HepG2 (cell line): ENCODE measurements around the gene WDSUB1. TPM values are rescaled to one million over a fixed set of nuclear protein-coding genes. Genes with fewer than 3 reads are reported as not detected.

Experiments
- ATAC-seq: fragments of 200-7000 bp; cut with Tn5 transposase; 3 replicates; pipeline ENCODE4 v1.9.1; 2020; ENCODE audit warnings: mild to moderate bottlenecking, moderate library complexity
- BruUV-seq: library from RNA; stranded (reverse); fragments of 400-500 nt; replicated peaks from 2 replicates; lab custom pipeline; 2021; lab: Mats Ljungman, UMichigan
- CTCF ChIA-PET: fragments of 300-600 bp; formaldehyde crosslinking; extraction: SDS; loops from one replicate; lab custom pipeline; 2021; ENCODE audit warnings: low total read pairs, inconsistent platforms, low intra/inter-chr PET ratio; lab: Yijun Ruan, JAX
- POLR2A ChIA-PET: fragments of 350-600 bp; sonication (Branson Sonifier 250); formaldehyde crosslinking; loops from one replicate; lab custom pipeline; 2020; ENCODE audit warnings: antibody characterized with exemption, inconsistent platforms; lab: Yijun Ruan, JAX
- DNase-seq: peaks from one replicate; pipeline ENCODE4 v3.0.0-alpha.2; 2015; ENCODE audit warnings: low spot score
- FAIRE-seq: peaks from 3 replicates; lab custom pipeline; 2011; peaks lifted over from hg19 to GRCh38; lab: Jason Lieb, UNC
- H2AFZ ChIP-seq: one replicate; pipeline ENCODE4 v1.6.1; 2011; ENCODE audit warnings: low read length, inconsistent platforms
- H3K27ac ChIP-seq: fragments of 300-600 bp; 3 replicates; pipeline ENCODE4 v1.8.0; 2011; ENCODE audit warnings: mixed run types, mild to moderate bottlenecking, mixed read lengths, low read length, inconsistent platforms; ENCODE audit not compliant: insufficient read depth; ENCODE audit errors: extremely low read length
- H3K27me3 ChIP-seq, 2 experiments: fragments of 200-600 bp in 1 of 2; 2 replicates in 1 of 2; 3 replicates in 1 of 2; pipeline versions ENCODE4 v1.6.0 to v1.8.0; 2011; ENCODE audit warnings: low read length in 2 of 2, mild to moderate bottlenecking in 2 of 2, moderate library complexity in 2 of 2, inconsistent platforms in 1 of 2; ENCODE audit not compliant: insufficient read depth in 2 of 2, control insufficient read depth in 1 of 2
- H3K36me3 ChIP-seq, 2 experiments: fragments of 200-600 bp in 1 of 2; replicated peaks in 1 of 2; 2 replicates in 1 of 2; 3 replicates in 1 of 2; pipeline versions ENCODE4 v1.5.1 to v1.8.0; 2011; ENCODE audit warnings: low read length in 2 of 2, inconsistent platforms in 1 of 2; ENCODE audit not compliant: insufficient read depth in 2 of 2, control insufficient read depth in 1 of 2
- H3K4me1 ChIP-seq: 2 replicates; pipeline ENCODE4 v1.5.1; 2012; ENCODE audit warnings: low read length, inconsistent platforms; ENCODE audit not compliant: insufficient read depth
- H3K4me2 ChIP-seq: 2 replicates; pipeline ENCODE4 v1.6.0; 2011; ENCODE audit warnings: low read depth, low read length, inconsistent platforms
- H3K4me3 ChIP-seq, 3 experiments: fragments of 200-600 bp in 1 of 3; sonication (generic), shearing (Covaris generic) in 1 of 3; replicated peaks in 1 of 3; 2 replicates each; pipeline ENCODE4 v1.5.1; 2011 to 2016; ENCODE audit warnings: low read length in 3 of 3, inconsistent platforms in 2 of 3, low read depth in 2 of 3, mild to moderate bottlenecking in 2 of 3, control low read depth in 1 of 3, mixed read lengths in 1 of 3; ENCODE audit not compliant: insufficient read depth in 1 of 3
- H3K79me2 ChIP-seq: one replicate; pipeline ENCODE4 v1.6.1; 2011; ENCODE audit warnings: low read length, inconsistent platforms; ENCODE audit not compliant: insufficient read depth
- H3K9ac ChIP-seq: 2 replicates; pipeline ENCODE4 v1.6.0; 2011; ENCODE audit warnings: mild to moderate bottlenecking, low read depth, low read length, inconsistent platforms; ENCODE audit not compliant: insufficient read depth
- H3K9me3 ChIP-seq: 2 replicates; pipeline ENCODE4 v1.5.1; 2012; ENCODE audit warnings: mild to moderate bottlenecking, low read length
- H4K20me1 ChIP-seq: 2 replicates; pipeline ENCODE4 v1.6.0; 2011; ENCODE audit warnings: inconsistent platforms, mild to moderate bottlenecking, low read length, moderate library complexity; ENCODE audit not compliant: insufficient read depth
- FOXA3 ChIP-seq: IDR thresholded peaks from 2 replicates; pipeline ENCODE4 v1.6.1; 2016; ENCODE audit warnings: missing genetic modification reagents, missing compliant biosample characterization
- IRF1 ChIP-seq: sonication (generic); formaldehyde crosslinking; IDR thresholded peaks from 2 replicates; pipeline ENCODE4 v1.4.0; 2020; ENCODE audit warnings: low read depth, mild to moderate bottlenecking, missing genetic modification reagents
- NFYC ChIP-seq: IDR thresholded peaks from 2 replicates; pipeline ENCODE4 v1.6.1; 2016; ENCODE audit warnings: missing genetic modification reagents, missing compliant biosample characterization
- NONO ChIP-seq, 2 experiments: fragments of 450-650 bp in 1 of 2; sonication (generic) in 1 of 2; formaldehyde crosslinking in 1 of 2; IDR thresholded peaks in 1 of 2; conservative IDR thresholded peaks in 1 of 2; 2 replicates each; pipeline versions ENCODE4 v1.6.1 to v1.8.0; 2017 to 2022; ENCODE audit warnings: mild to moderate bottlenecking in 1 of 2, missing genetic modification reagents in 1 of 2, moderate library complexity in 1 of 2
- SRSF1 ChIP-seq: fragments of 200-400 bp; formaldehyde crosslinking; optimal IDR thresholded peaks from 2 replicates; pipeline ENCODE3; 2017; ENCODE audit warnings: mild to moderate bottlenecking, low read depth, low read length, moderate library complexity
- STAT5B ChIP-seq: sonication (generic); formaldehyde crosslinking; IDR thresholded peaks from 2 replicates; pipeline ENCODE4 v1.4.0; 2020; ENCODE audit warnings: missing genetic modification reagents
- WIZ ChIP-seq: sonication (generic); formaldehyde crosslinking; IDR thresholded peaks from 2 replicates; pipeline ENCODE4 v1.5.1; 2020; ENCODE audit warnings: mild to moderate bottlenecking, missing genetic modification reagents
- ZBTB38 ChIP-seq: sonication (generic); formaldehyde crosslinking; IDR thresholded peaks from 2 replicates; pipeline ENCODE4 v1.5.1; 2020; ENCODE audit warnings: mild to moderate bottlenecking, missing genetic modification reagents
- ZNF44 ChIP-seq: sonication (generic); formaldehyde crosslinking; IDR thresholded peaks from 2 replicates; pipeline ENCODE4 v1.5.1; 2020; ENCODE audit warnings: mild to moderate bottlenecking, missing genetic modification reagents
- ZSCAN31 ChIP-seq: sonication (generic); formaldehyde crosslinking; IDR thresholded peaks from 2 replicates; pipeline ENCODE4 v1.5.0; 2020; ENCODE audit warnings: low read depth, mild to moderate bottlenecking, missing genetic modification reagents
- WGBS: methylation state at CpG from one replicate; pipeline ENCODE4 v1.1.6; 2017; ENCODE audit warnings: low lambda C conversion rate; 5-methylcytosine and 5-hydroxymethylcytosine counted together
- in situ Hi-C: cut with HindIII; loops from 2 replicates; pipeline ENCODE4 v1.10.0; 2017; ENCODE audit warnings: low pct_unique_long_range_greater_than_20kb; ENCODE audit not compliant: extremely low pct_ligation_motif_present
- intact Hi-C: fragments of 100-400 bp; cut with micrococcal nuclease; formaldehyde crosslinking; loops from one replicate; pipeline ENCODE4 v1.10.0; 2022; ENCODE audit not compliant: unreplicated experiment
- polyA plus RNA-seq, 8 experiments: library from polyadenylated mRNA; depleted of rRNA in 3 of 8; stranded (reverse) in 7 of 8; unstranded in 1 of 8; fragments of >200 nt; fragmentation: Illumina TruSeq in 4 of 8; extraction: Trizol in 4 of 8; gene quantifications; 2 replicates each; pipeline versions ENCODE4 v1.2.1 to v1.2.3, GENCODE V29; 2011 to 2016; ENCODE audit warnings: low read depth in 4 of 8, missing spikeins in 1 of 8, mixed read lengths in 1 of 8; ENCODE audit not compliant: insufficient read depth in 1 of 8
- total RNA-seq, 5 experiments: library from RNA; depleted of rRNA; stranded (reverse); fragments of >200 nt; fragmentation: Illumina TruSeq; extraction: Trizol; gene quantifications; 2 replicates each; pipeline ENCODE4 v1.2.3, GENCODE V29; 2016; ENCODE audit warnings: low read depth in 1 of 5
- TF ChIP-seq, protein P1 (sequence below): sonication (generic); formaldehyde crosslinking; IDR thresholded peaks from 2 replicates; pipeline ENCODE4 v1.9.0; 2021; ENCODE audit warnings: missing genetic modification reagents, borderline replicate concordance

Gene WDSUB1
- total and polyA plus RNA-seq, 2 of the 13 experiments (the other 11 are each of a cell fraction or from before 2014, with no cell fraction given), result 10.1 to 10.7 TPM

- no peak for FAIRE-seq
- WGBS, result 89% methylated on average over 6 of the region's 6 CpGs
- no TSS peak for BruUV-seq
Observed at GRCh38 chr2:159262226-159262625, 24.3 kb downstream of the WDSUB1 start.

GRCh38 chr2:159256159-159256558 lies 30.3 kb downstream of the WDSUB1 start:
- FAIRE-seq (no peak), ATAC-seq (no peak), DNase-seq (no peak)
- Histone ChIP-seq H3K4me1 (no peaks in the 10 kb centered on the region), H3K4me2 (no peak overlapping the region), H3K9ac (no peak overlapping the region), H4K20me1 (no peaks in the 10 kb centered on the region), H3K9me3 (no peaks in the 10 kb centered on the region), H3K36me3 (peaks cover 6 to 17% of the 10 kb centered on the region in 2 experiments; a peak in 3 of 5 replicates), H2AFZ (no peak overlapping the region), H3K27me3 (no peaks in the 10 kb centered on the region), H3K79me2 (no peaks in the 10 kb centered on the region), H3K4me3 (no peak overlapping the region), H3K27ac (no peak overlapping the region)
- ChIA-PET CTCF (no interaction called here), POLR2A (no interaction called here)
- WGBS, result 88% methylated on average over 2 of the region's 2 CpGs
- TF ChIP-seq, protein P1, sequence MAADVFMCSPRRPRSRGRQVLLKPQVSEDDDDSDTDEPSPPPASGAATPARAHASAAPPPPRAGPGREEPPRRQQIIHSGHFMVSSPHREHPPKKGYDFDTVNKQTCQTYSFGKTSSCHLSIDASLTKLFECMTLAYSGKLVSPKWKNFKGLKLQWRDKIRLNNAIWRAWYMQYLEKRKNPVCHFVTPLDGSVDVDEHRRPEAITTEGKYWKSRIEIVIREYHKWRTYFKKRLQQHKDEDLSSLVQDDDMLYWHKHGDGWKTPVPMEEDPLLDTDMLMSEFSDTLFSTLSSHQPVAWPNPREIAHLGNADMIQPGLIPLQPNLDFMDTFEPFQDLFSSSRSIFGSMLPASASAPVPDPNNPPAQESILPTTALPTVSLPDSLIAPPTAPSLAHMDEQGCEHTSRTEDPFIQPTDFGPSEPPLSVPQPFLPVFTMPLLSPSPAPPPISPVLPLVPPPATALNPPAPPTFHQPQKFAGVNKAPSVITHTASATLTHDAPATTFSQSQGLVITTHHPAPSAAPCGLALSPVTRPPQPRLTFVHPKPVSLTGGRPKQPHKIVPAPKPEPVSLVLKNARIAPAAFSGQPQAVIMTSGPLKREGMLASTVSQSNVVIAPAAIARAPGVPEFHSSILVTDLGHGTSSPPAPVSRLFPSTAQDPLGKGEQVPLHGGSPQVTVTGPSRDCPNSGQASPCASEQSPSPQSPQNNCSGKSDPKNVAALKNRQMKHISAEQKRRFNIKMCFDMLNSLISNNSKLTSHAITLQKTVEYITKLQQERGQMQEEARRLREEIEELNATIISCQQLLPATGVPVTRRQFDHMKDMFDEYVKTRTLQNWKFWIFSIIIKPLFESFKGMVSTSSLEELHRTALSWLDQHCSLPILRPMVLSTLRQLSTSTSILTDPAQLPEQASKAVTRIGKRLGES (CRISPR knock-in tag), result no peak
- TF ChIP-seq ZBTB38, result no peak
- in situ Hi-C loops (no loop called here), intact Hi-C loops (no loop called here)
- no TSS peak for BruUV-seq

More at GRCh38 chr2:159262226-159262625, 24.3 kb downstream of the WDSUB1 start:
- Histone ChIP-seq H3K27me3 (no peaks in the 10 kb centered on the region), H3K4me1 (no peaks in the 10 kb centered on the region), H3K36me3 (peaks cover 0 to 3% of the 10 kb centered on the region in 2 experiments; a peak in 2 of 5 replicates), H3K9me3 (no peaks in the 10 kb centered on the region), H3K4me2 (no peak overlapping the region), H3K79me2 (no peaks in the 10 kb centered on the region), H2AFZ (no peak overlapping the region), H3K4me3 (no peak overlapping the region), H4K20me1 (no peaks in the 10 kb centered on the region), H3K9ac (no peak overlapping the region), H3K27ac (no peak overlapping the region)
- intact Hi-C loops, result no loop called here
- DNase-seq (no peak), ATAC-seq (no peak)
- CTCF ChIA-PET, result no interaction called here
- no peak for TF ChIP-seq WIZ (CRISPR knock-in tag)
- TF ChIP-seq ZSCAN31 (CRISPR knock-in tag), result no peak
- TF ChIP-seq IRF1 (CRISPR knock-in tag), result no peak
- TF ChIP-seq NFYC (CRISPR knock-in tag), result no peak
- TF ChIP-seq FOXA3 (CRISPR knock-in tag), result no peak
- TF ChIP-seq STAT5B (CRISPR knock-in tag), result no peak
- TF ChIP-seq ZNF44, result no peak
- no peak for TF ChIP-seq SRSF1
- TF ChIP-seq NONO (IDR thresholded peaks at IDR 0.05), result no peak
- no peak for TF ChIP-seq NONO (CRISPR knock-in tag; conservative IDR thresholded peaks at IDR 0.05)
- in situ Hi-C loops, result no loop called here
- POLR2A ChIA-PET, result no interaction called here
